ENCODE results near the gene VPS8. TPM values are rescaled to one million over a fixed set of nuclear protein-coding genes. Genes with fewer than 3 reads are reported as not detected.

The VPS8 gene
- total and polyA plus RNA-seq, 2 donors (not counting 1 experiment from before 2014, with no cell fraction given), result 24.9 to 99.4 TPM

GRCh38 chr3:184781801-184782200 lies 30.2 kb upstream of the VPS8 start:
- TF ChIP-seq EZH2 (IDR thresholded peaks at IDR 0.05; ENCODE audit: low read length, missing control alignments), result no peak
- TF ChIP-seq, protein P1, sequence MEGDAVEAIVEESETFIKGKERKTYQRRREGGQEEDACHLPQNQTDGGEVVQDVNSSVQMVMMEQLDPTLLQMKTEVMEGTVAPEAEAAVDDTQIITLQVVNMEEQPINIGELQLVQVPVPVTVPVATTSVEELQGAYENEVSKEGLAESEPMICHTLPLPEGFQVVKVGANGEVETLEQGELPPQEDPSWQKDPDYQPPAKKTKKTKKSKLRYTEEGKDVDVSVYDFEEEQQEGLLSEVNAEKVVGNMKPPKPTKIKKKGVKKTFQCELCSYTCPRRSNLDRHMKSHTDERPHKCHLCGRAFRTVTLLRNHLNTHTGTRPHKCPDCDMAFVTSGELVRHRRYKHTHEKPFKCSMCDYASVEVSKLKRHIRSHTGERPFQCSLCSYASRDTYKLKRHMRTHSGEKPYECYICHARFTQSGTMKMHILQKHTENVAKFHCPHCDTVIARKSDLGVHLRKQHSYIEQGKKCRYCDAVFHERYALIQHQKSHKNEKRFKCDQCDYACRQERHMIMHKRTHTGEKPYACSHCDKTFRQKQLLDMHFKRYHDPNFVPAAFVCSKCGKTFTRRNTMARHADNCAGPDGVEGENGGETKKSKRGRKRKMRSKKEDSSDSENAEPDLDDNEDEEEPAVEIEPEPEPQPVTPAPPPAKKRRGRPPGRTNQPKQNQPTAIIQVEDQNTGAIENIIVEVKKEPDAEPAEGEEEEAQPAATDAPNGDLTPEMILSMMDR (conservative IDR thresholded peaks at IDR 0.05 in 1 of 2, IDR thresholded peaks at IDR 0.05 in 1 of 2; ENCODE audit: low read depth in 1 of 2, low read length in 2 of 2), result no peak
- Histone ChIP-seq H4K20me1 (ENCODE audit: control insufficient read depth, extremely low read depth, insufficient read depth, low read length) (no peaks in the 10 kb centered on the region), H3K27me3 (ENCODE audit: control insufficient read depth, insufficient read depth, low read length) (no peaks in the 10 kb centered on the region), H3K4me1 (ENCODE audit: control insufficient read depth, extremely low read depth, insufficient read depth, low read length) (peaks cover 11% of the 10 kb centered on the region), H3K4me3 (replicated peaks in 1 of 4; ENCODE audit: control extremely low read depth in 1 of 4, insufficient read depth in 1 of 4, low read depth in 3 of 4, low read length in 4 of 4) (no peak overlapping the region), H3K9ac (ENCODE audit: insufficient read depth, low read length) (no peak overlapping the region), H3K9me3 (ENCODE audit: control insufficient read depth, insufficient read depth, low read depth, low read length) (no peaks in the 10 kb centered on the region), H3K27ac (ENCODE audit: insufficient read depth, low read length) (no peak overlapping the region), H2AFZ (ENCODE audit: low read length) (no peak overlapping the region), H3K4me2 (ENCODE audit: extremely low read depth, insufficient read depth, low read length) (no peak overlapping the region), H3K36me3 (ENCODE audit: control insufficient read depth, insufficient read depth, low read length) (no peaks in the 10 kb centered on the region), H3K79me2 (ENCODE audit: control insufficient read depth, insufficient read depth, low read length) (no peaks in the 10 kb centered on the region)
- DNase-seq (ENCODE audit: low read depth in 2 of 2), result no peak

DNA sequence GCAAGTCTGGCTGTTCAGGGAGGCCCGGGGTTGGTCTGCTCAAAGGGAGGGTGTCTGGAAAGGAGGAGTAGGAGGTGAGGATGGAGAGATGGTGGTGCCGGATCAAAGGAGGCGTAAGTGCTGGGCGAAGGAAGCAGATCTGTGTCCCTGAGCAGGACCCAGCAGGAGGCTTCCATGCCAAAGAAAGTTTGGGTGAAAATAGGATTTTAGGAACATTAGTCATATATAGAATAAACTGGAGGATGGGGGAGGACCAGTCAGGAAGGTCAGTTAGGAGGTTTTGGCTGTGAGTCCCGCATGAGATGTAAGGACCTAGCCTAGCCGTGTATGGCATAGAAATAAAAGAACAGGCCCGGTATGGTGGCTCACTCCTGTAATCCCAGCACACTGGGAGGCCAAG lies 28.6 kb upstream of the VPS8 start:
- Histone ChIP-seq H3K27me3 (ENCODE audit: control insufficient read depth, insufficient read depth, low read length) (no peaks in the 10 kb centered on the region), H3K4me1 (ENCODE audit: control insufficient read depth, extremely low read depth, insufficient read depth, low read length) (peaks cover 15% of the 10 kb centered on the region), H3K9ac (ENCODE audit: insufficient read depth, low read length) (no peak overlapping the region), H3K4me3 (replicated peaks in 1 of 4; ENCODE audit: control extremely low read depth in 1 of 4, insufficient read depth in 1 of 4, low read depth in 3 of 4, low read length in 4 of 4) (no peak overlapping the region), H3K79me2 (ENCODE audit: control insufficient read depth, insufficient read depth, low read length) (no peaks in the 10 kb centered on the region), H3K36me3 (ENCODE audit: control insufficient read depth, insufficient read depth, low read length) (no peaks in the 10 kb centered on the region), H4K20me1 (ENCODE audit: control insufficient read depth, extremely low read depth, insufficient read depth, low read length) (no peaks in the 10 kb centered on the region), H3K9me3 (ENCODE audit: control insufficient read depth, insufficient read depth, low read depth, low read length) (no peaks in the 10 kb centered on the region), H3K27ac (ENCODE audit: insufficient read depth, low read length) (no peak overlapping the region), H3K4me2 (ENCODE audit: extremely low read depth, insufficient read depth, low read length) (no peak overlapping the region), H2AFZ (ENCODE audit: low read length) (no peak overlapping the region)
- TF ChIP-seq, protein P1 (conservative IDR thresholded peaks at IDR 0.05 in 1 of 2, IDR thresholded peaks at IDR 0.05 in 1 of 2; ENCODE audit: low read depth in 1 of 2, low read length in 2 of 2), result no peak
- TF ChIP-seq EZH2 (IDR thresholded peaks at IDR 0.05; ENCODE audit: low read length, missing control alignments), result no peak
- DNase-seq (ENCODE audit: low read depth in 2 of 2), result no peak

- Histone ChIP-seq H3K4me1 (ENCODE audit: control insufficient read depth, extremely low read depth, insufficient read depth, low read length) (peaks cover 15% of the 10 kb centered on the region), H3K9ac (ENCODE audit: insufficient read depth, low read length) (no peak overlapping the region), H2AFZ (ENCODE audit: low read length) (no peak overlapping the region)
Measured at GRCh38 chr3:184784731-184785500, 27.1 kb upstream of the VPS8 start.

More at GRCh38 chr3:184784731-184785500, 27.1 kb upstream of the VPS8 start:
- no peak for TF ChIP-seq EZH2 (IDR thresholded peaks at IDR 0.05; ENCODE audit: low read length, missing control alignments)
- TF ChIP-seq, protein P1 (conservative IDR thresholded peaks at IDR 0.05 in 1 of 2, IDR thresholded peaks at IDR 0.05 in 1 of 2; ENCODE audit: low read depth in 1 of 2, low read length in 2 of 2), result no peak
- Histone ChIP-seq H3K9me3 (ENCODE audit: control insufficient read depth, insufficient read depth, low read depth, low read length) (no peaks in the 10 kb centered on the region), H4K20me1 (ENCODE audit: control insufficient read depth, extremely low read depth, insufficient read depth, low read length) (no peaks in the 10 kb centered on the region), H3K79me2 (ENCODE audit: control insufficient read depth, insufficient read depth, low read length) (no peaks in the 10 kb centered on the region), H3K4me2 (ENCODE audit: extremely low read depth, insufficient read depth, low read length) (no peak overlapping the region), H3K36me3 (ENCODE audit: control insufficient read depth, insufficient read depth, low read length) (no peaks in the 10 kb centered on the region), H3K27me3 (ENCODE audit: control insufficient read depth, insufficient read depth, low read length) (no peaks in the 10 kb centered on the region), H3K4me3 (replicated peaks in 1 of 4; ENCODE audit: control extremely low read depth in 1 of 4, insufficient read depth in 1 of 4, low read depth in 3 of 4, low read length in 4 of 4) (no peak overlapping the region), H3K27ac (ENCODE audit: insufficient read depth, low read length) (no peak overlapping the region)
- no peak for DNase-seq (ENCODE audit: low read depth in 2 of 2)
